Measurements from ENCODE around the gene ANKZF1.
"Not testable (repeated sequence)": the region's sequence is repeated elsewhere in the genome, so short reads cannot be mapped to it uniquely, and the experiment has no call there.

Gene ANKZF1

GRCh38 chr2:219254590-219255201 is 25.1 kb downstream of the ANKZF1 start:
- peak; percentile 88 for DNase-seq (ENCODE audit: low spot score)

- not testable (repeated sequence) for DNase-seq (ENCODE audit: low spot score)
These were observed 29.3 kb downstream of the ANKZF1 start for GRCh38 chr2:219258942-219259341.

- no peak for DNase-seq (ENCODE audit: low spot score)
These were observed 31.6 kb downstream of the ANKZF1 start for GRCh38 chr2:219261024-219261855.

GRCh38 chr2:219266232-219266631 is 36.6 kb downstream of the ANKZF1 start:
- DNase-seq (ENCODE audit: low spot score) = no peak

GRCh38 chr2:219266886-219267285 is 37.3 kb downstream of the ANKZF1 start:
- no peak for DNase-seq (ENCODE audit: low spot score)

- DNase-seq (ENCODE audit: low spot score) = no peak
These were observed 38.7 kb downstream of the ANKZF1 start for GRCh38 chr2:219268294-219268693.

- no peak for DNase-seq (ENCODE audit: low spot score)
These were observed 39.9 kb downstream of the ANKZF1 start for GRCh38 chr2:219269362-219270054.

- no peak for DNase-seq (ENCODE audit: low spot score)
These were observed 40.4 kb downstream of the ANKZF1 start for GRCh38 chr2:219270055-219270372.

- no peak for DNase-seq (ENCODE audit: low spot score)
These were observed 41.4 kb downstream of the ANKZF1 start for GRCh38 chr2:219271021-219271420.

- no peak for DNase-seq (ENCODE audit: low spot score)
These were observed 42.8 kb downstream of the ANKZF1 start for GRCh38 chr2:219272356-219272755.

GRCh38 chr2:219272995-219273394 is 43.4 kb downstream of the ANKZF1 start:
- DNase-seq (ENCODE audit: low spot score) = no peak

GRCh38 chr2:219273937-219274336 is 44.3 kb downstream of the ANKZF1 start:
- no peak for DNase-seq (ENCODE audit: low spot score)

GRCh38 chr2:219274361-219274921 is 44.8 kb downstream of the ANKZF1 start:
- no peak for DNase-seq (ENCODE audit: low spot score)

- peak; percentile 84 for DNase-seq (ENCODE audit: low spot score)
These were observed 48.4 kb downstream of the ANKZF1 start for GRCh38 chr2:219277703-219278654.

- DNase-seq (ENCODE audit: low spot score) = peak; percentile 82
These were observed 49.1 kb downstream of the ANKZF1 start for GRCh38 chr2:219278655-219279150.

- peak; percentile 98 for DNase-seq (ENCODE audit: low spot score)
These were observed 49.7 kb downstream of the ANKZF1 start, which contains the start of gene DNAJB2 for GRCh38 chr2:219279151-219279915. Gene DNAJB2 (plus strand): TSS chr2:219279366. CDS start chr2:219279834, 468 bp downstream.

- no peak for DNase-seq (ENCODE audit: low spot score)
These were observed 50.4 kb downstream of the ANKZF1 start for GRCh38 chr2:219279916-219280516.

- DNase-seq (ENCODE audit: low spot score) = no peak
These were observed 51.0 kb downstream of the ANKZF1 start for GRCh38 chr2:219280651-219281050.

- no peak for DNase-seq (ENCODE audit: low spot score)
These were observed 52.0 kb downstream of the ANKZF1 start for GRCh38 chr2:219281588-219281987.

GRCh38 chr2:219282375-219282774 is 52.8 kb downstream of the ANKZF1 start:
- no peak for DNase-seq (ENCODE audit: low spot score)

All from NAMALWA (cell line).